Uterus (tissue), 2 donors: ENCODE measurements around the gene ACKR3.

Experiments used
- CTCF ChIP-seq, 4 experiments: fragments of 200-600 bp in 2 of 4; fragments of 450-650 bp in 2 of 4; sonication (generic) in 2 of 4; IDR thresholded peaks; one replicate each; pipeline ENCODE4 v1.5.1; 2016 to 2019; ENCODE audit warnings: antibody characterized with exemption in 4 of 4, mild to moderate bottlenecking in 2 of 4, moderate library complexity in 1 of 4
- POLR2A ChIP-seq, 2 donors: fragments of 450-650 bp; IDR thresholded peaks; one replicate each; pipeline ENCODE4 v1.6.1; 2016; ENCODE audit warnings: antibody characterized with exemption in 2 of 2, mild to moderate bottlenecking in 1 of 2, moderate library complexity in 1 of 2

- no peak for TF ChIP-seq CTCF (IDR thresholded peaks at IDR 0.05)
- TF ChIP-seq POLR2A (IDR thresholded peaks at IDR 0.05), result no peak
Measured at GRCh38 chr2:236608710-236609109, 39.1 kb downstream of the ACKR3 start.
